Calu3 (cell line): ENCODE data around the gene GSE1. TPM values are rescaled to one million over a fixed set of nuclear protein-coding genes. Genes with fewer than 3 reads are reported as not detected.

Experiments used
- BruUV-seq: library from RNA; stranded (reverse); fragments of 400-500 nt; replicated peaks from 2 replicates; lab custom pipeline; 2021; lab: Mats Ljungman, UMichigan
- CTCF ChIA-PET: fragments of 300-600 bp; sonication (Branson Sonifier 250); formaldehyde crosslinking; loops from one replicate; lab custom pipeline; 2022; ENCODE audit warnings: antibody characterized with exemption; lab: Charles Lee
- DNase-seq: peaks from one replicate; pipeline ENCODE4 v3.0.0; 2022
- H3K27ac Mint-ChIP-seq: one replicate; pipeline ENCODE4 v1.8.0; 2022; ENCODE audit warnings: mixed read lengths; ENCODE audit not compliant: unreplicated experiment
- H3K27me3 Mint-ChIP-seq: one replicate; pipeline ENCODE4 v1.8.0; 2022; ENCODE audit warnings: mixed read lengths; ENCODE audit not compliant: unreplicated experiment
- H3K36me3 Mint-ChIP-seq: one replicate; pipeline ENCODE4 v1.8.0; 2022; ENCODE audit warnings: mild to moderate bottlenecking, moderate library complexity, mixed read lengths; ENCODE audit not compliant: insufficient read depth, unreplicated experiment
- H3K4me1 Mint-ChIP-seq: one replicate; pipeline ENCODE4 v1.8.0; 2022; ENCODE audit warnings: mild to moderate bottlenecking, low read depth, mixed read lengths; ENCODE audit not compliant: unreplicated experiment
- H3K4me3 Mint-ChIP-seq: one replicate; pipeline ENCODE4 v1.8.0; 2022; ENCODE audit warnings: mild to moderate bottlenecking, low read depth, moderate library complexity, mixed read lengths; ENCODE audit not compliant: unreplicated experiment
- H3K9me3 Mint-ChIP-seq: one replicate; pipeline ENCODE4 v1.8.0; 2022; ENCODE audit warnings: low read depth, mixed read lengths; ENCODE audit not compliant: unreplicated experiment
- CTCF ChIP-seq: fragments of 200-600 bp; IDR thresholded peaks from one replicate; pipeline ENCODE4 v1.8.0; 2022; ENCODE audit warnings: antibody characterized with exemption; ENCODE audit not compliant: unreplicated experiment
- intact Hi-C: fragments of 100-400 bp; cut with micrococcal nuclease; formaldehyde crosslinking; loops from one replicate; pipeline ENCODE4 v1.10.0; 2022; ENCODE audit not compliant: unreplicated experiment
- total RNA-seq: library from RNA; stranded (reverse); gene quantifications from 2 replicates; pipeline ENCODE4 v1.2.3, GENCODE V29; 2022

GSE1 gene
- total RNA-seq, 1 experiment from 2014 or later, result 45.3 TPM

- DNase-seq, result peak; percentile 69
- H3K9me3 Mint-ChIP-seq, result no peaks in the 10 kb centered on the region
Measured at GRCh38 chr16:85613604-85614337, 649 bp downstream of the GSE1 start.

GRCh38 chr16:85614338-85615013 lies 1.4 kb downstream of the GSE1 start:
- Mint-ChIP-seq H3K4me1 (peaks cover 29% of the 10 kb centered on the region), H3K36me3 (peaks cover 54% of the 10 kb centered on the region), H3K4me3 (peak overlapping the region; percentile 76), H3K27me3 (peaks cover 5% of the 10 kb centered on the region), H3K9me3 (no peaks in the 10 kb centered on the region), H3K27ac (peak overlapping the region; percentile 71)
- peak; percentile 27 for DNase-seq
- TF ChIP-seq CTCF, result no peak
- CTCF ChIA-PET, result interaction anchor here (1.5 to 2.4 kb wide), 2 partner anchors 75 to 199 kb away, joined by 3 to 13 read pairs; no protein-coding TSS in a partner anchor
- intact Hi-C loops, result loop anchor here (5.0 to 10.0 kb wide), 2 partner anchors 57 to 220 kb away; no protein-coding TSS in a partner anchor
- no TSS peak for BruUV-seq

More at GRCh38 chr16:85613604-85614337, 649 bp downstream of the GSE1 start:
- TF ChIP-seq CTCF, result no peak
- H3K27me3 Mint-ChIP-seq, result peaks cover 12% of the 10 kb centered on the region
- H3K4me1 Mint-ChIP-seq, result peaks cover 29% of the 10 kb centered on the region
- peak overlapping the region; percentile 76 for H3K4me3 Mint-ChIP-seq
- no peak overlapping the region for H3K27ac Mint-ChIP-seq
- CTCF ChIA-PET, result interaction anchor here (0.5 to 1.2 kb wide), 11 partner anchors 8 to 961 kb away, joined by 3 to 8 read pairs (median 4); no protein-coding TSS in a partner anchor
- no TSS peak for BruUV-seq
- H3K36me3 Mint-ChIP-seq, result peaks cover 53% of the 10 kb centered on the region
- intact Hi-C loops, result loop anchor here (5.0 to 10.0 kb wide), 2 partner anchors 56 to 219 kb away; no protein-coding TSS in a partner anchor

GRCh38 chr16:85615014-85615851 lies 2.1 kb downstream of the GSE1 start:
- BruUV-seq, result no TSS peak
- DNase-seq, result peak; percentile 96
- CTCF ChIA-PET, result interaction anchor here (1.0 to 2.4 kb wide), 11 partner anchors 30 to 500 kb away, joined by 3 to 13 read pairs (median 4); no protein-coding TSS in a partner anchor
- H3K27me3 Mint-ChIP-seq, result no peaks in the 10 kb centered on the region
- peaks cover 29% of the 10 kb centered on the region for H3K4me1 Mint-ChIP-seq
- H3K9me3 Mint-ChIP-seq, result no peaks in the 10 kb centered on the region
- peaks cover 51% of the 10 kb centered on the region for H3K36me3 Mint-ChIP-seq
- peak overlapping the region; percentile 71 for H3K27ac Mint-ChIP-seq
- no peak for TF ChIP-seq CTCF
- peak overlapping the region; percentile 76 for H3K4me3 Mint-ChIP-seq
- intact Hi-C loops, result loop anchor here (10.0 kb wide), 1 partner anchor 220 kb away; no protein-coding TSS in a partner anchor
